Ascending aorta (tissue), 2 donors: ENCODE measurements around the gene ABHD17C. TPM values are rescaled to one million over a fixed set of nuclear protein-coding genes. Genes with fewer than 3 reads are reported as not detected.

ENCODE experiments used
- DNase-seq, 2 donors: peaks; one replicate each; pipeline ENCODE4 v3.0.0-alpha.2; 2019; ENCODE audit warnings: low spot score in 2 of 2
- H3K27ac ChIP-seq, 2 donors: fragments of 200-600 bp; sonication (generic); one replicate each; pipeline ENCODE4 v1.5.1; 2016 to 2017; ENCODE audit warnings: mild to moderate bottlenecking in 1 of 2
- H3K27me3 ChIP-seq: fragments of 200-600 bp; sonication (generic); one replicate; pipeline ENCODE4 v1.5.1; 2017
- H3K36me3 ChIP-seq, 2 donors: fragments of 200-600 bp; sonication (generic); one replicate each; pipeline ENCODE4 v1.5.1; 2016
- H3K4me1 ChIP-seq, 2 donors: fragments of 200-600 bp; sonication (generic); one replicate each; pipeline ENCODE4 v1.5.1; 2016 to 2017; ENCODE audit warnings: mild to moderate bottlenecking in 1 of 2
- H3K4me3 ChIP-seq, 2 donors: fragments of 200-600 bp; sonication (generic); one replicate each; pipeline ENCODE4 v1.5.1; 2016 to 2017; ENCODE audit warnings: mild to moderate bottlenecking in 1 of 2
- H3K9me3 ChIP-seq, 2 donors: fragments of 200-600 bp; sonication (generic); one replicate each; pipeline ENCODE4 v1.5.1; 2016
- CTCF ChIP-seq, 3 experiments: fragments of 200-600 bp in 2 of 3; fragments of 450-650 bp in 1 of 3; sonication (generic) in 2 of 3; IDR thresholded peaks; one replicate each; pipeline ENCODE4 v1.5.1; 2016 to 2019; ENCODE audit warnings: antibody characterized with exemption in 3 of 3, mild to moderate bottlenecking in 1 of 3, moderate library complexity in 1 of 3
- intact Hi-C: fragments of 100-400 bp; cut with DNase I; formaldehyde crosslinking; loops from one replicate; pipeline ENCODE4 v1.15.1; 2023
- total RNA-seq: library from RNA; depleted of rRNA; stranded (reverse); fragments of >200 nt; gene quantifications from one replicate; pipeline ENCODE4 v1.1.0, GENCODE V29; 2016

Gene ABHD17C
- total RNA-seq, 1 donor from 2014 or later: 0.96 TPM

- H3K27ac ChIP-seq: no peak overlapping the region
- no peaks in the 10 kb centered on the region for H3K36me3 ChIP-seq
- no peaks in the 10 kb centered on the region for H3K9me3 ChIP-seq
- no peaks in the 10 kb centered on the region for H3K27me3 ChIP-seq
- H3K4me1 ChIP-seq: no peaks in the 10 kb centered on the region
- DNase-seq: no peak
- no peak for TF ChIP-seq CTCF (IDR thresholded peaks at IDR 0.05)
- no peak overlapping the region for H3K4me3 ChIP-seq
- intact Hi-C loops: no loop called here
These were observed 93.4 kb downstream of the ABHD17C start for GRCh38 chr15:80788536-80788935.

DNA sequence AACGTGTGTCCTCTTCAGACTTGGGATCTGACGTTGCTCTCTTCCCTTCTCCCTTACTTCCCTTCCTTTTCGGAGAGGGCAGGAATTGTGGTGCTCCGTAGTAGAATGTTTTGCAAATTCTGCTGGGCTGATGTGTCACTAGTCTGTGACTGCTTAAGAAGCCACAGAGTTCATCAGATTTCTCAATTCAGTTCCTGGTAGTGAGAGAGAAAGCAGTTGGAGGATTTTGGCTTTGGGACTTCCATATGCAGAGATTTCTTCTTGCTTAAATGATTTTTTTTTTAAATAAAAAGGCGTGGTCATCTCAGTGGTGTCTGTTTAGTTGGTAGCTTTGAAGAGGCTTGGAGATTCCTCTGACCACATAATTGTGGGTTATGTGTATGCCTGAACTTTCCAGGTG is 94.2 kb downstream of the ABHD17C start:
- TF ChIP-seq CTCF (IDR thresholded peaks at IDR 0.05): no peak
- H3K9me3 ChIP-seq: no peaks in the 10 kb centered on the region
- intact Hi-C loops: no loop called here
- H3K27me3 ChIP-seq: no peaks in the 10 kb centered on the region
- no peak overlapping the region for H3K4me3 ChIP-seq
- no peak for DNase-seq
- H3K36me3 ChIP-seq: no peaks in the 10 kb centered on the region
- H3K4me1 ChIP-seq: no peaks in the 10 kb centered on the region
- no peak overlapping the region for H3K27ac ChIP-seq

DNA sequence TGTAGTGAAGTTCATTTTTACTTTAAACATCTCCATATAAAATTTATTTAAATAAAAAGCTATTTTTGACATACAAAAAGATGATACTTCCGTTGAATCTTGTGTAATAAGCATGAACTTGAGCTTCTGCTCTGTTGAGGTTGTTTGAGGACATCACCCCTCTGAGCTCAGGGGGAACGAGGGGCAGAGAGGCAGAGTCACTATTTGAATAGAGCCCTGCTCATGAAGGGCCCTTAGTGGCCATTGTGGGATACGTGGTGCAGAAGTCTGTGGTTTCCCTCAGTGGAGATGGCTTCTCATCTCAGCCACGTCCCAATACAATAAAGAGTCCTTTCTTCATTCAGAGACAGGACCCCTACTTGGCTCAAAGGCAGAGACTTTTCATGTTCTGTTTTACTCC is 94.7 kb downstream of the ABHD17C start:
- Histone ChIP-seq H3K4me1 (no peaks in the 10 kb centered on the region), H3K9me3 (no peaks in the 10 kb centered on the region), H3K36me3 (no peaks in the 10 kb centered on the region), H3K27ac (no peak overlapping the region), H3K27me3 (no peaks in the 10 kb centered on the region), H3K4me3 (no peak overlapping the region)
- intact Hi-C loops: no loop called here
- no peak for TF ChIP-seq CTCF (IDR thresholded peaks at IDR 0.05)
- DNase-seq: no peak

GRCh38 chr15:80790236-80790635 is 95.1 kb downstream of the ABHD17C start:
- Histone ChIP-seq H3K27me3 (no peaks in the 10 kb centered on the region), H3K4me3 (no peak overlapping the region), H3K9me3 (no peaks in the 10 kb centered on the region), H3K27ac (no peak overlapping the region), H3K4me1 (no peaks in the 10 kb centered on the region), H3K36me3 (no peaks in the 10 kb centered on the region)
- intact Hi-C loops: no loop called here
- no peak for DNase-seq
- no peak for TF ChIP-seq CTCF (IDR thresholded peaks at IDR 0.05)

GRCh38 chr15:80791004-80791403 is 95.9 kb downstream of the ABHD17C start:
- TF ChIP-seq CTCF (IDR thresholded peaks at IDR 0.05): no peak
- H3K36me3 ChIP-seq: no peaks in the 10 kb centered on the region
- intact Hi-C loops: no loop called here
- H3K9me3 ChIP-seq: no peaks in the 10 kb centered on the region
- no peak overlapping the region for H3K4me3 ChIP-seq
- H3K4me1 ChIP-seq: no peaks in the 10 kb centered on the region
- no peaks in the 10 kb centered on the region for H3K27me3 ChIP-seq
- no peak overlapping the region for H3K27ac ChIP-seq
- DNase-seq: no peak

DNA sequence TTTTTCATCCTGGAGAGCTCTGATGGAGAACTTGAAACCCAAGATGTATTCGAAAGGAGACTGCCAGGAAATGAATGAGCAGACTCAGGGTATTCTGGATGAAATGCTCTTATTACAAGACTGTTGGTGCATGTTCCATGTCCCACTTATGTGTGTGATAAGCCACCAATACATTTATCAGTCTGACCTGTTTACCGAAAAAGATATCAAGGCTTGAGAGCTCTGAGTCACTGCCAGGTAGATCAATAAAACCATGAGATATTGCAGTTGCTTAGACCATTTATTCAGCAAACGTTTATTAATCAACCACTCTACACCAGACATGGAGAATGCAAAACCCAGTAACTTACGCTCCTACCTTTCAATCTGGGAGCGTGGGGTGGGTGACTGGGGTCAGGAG is 101.3 kb downstream of the ABHD17C start:
- no peaks in the 10 kb centered on the region for H3K36me3 ChIP-seq
- H3K4me1 ChIP-seq: no peaks in the 10 kb centered on the region
- DNase-seq: no peak
- no peaks in the 10 kb centered on the region for H3K27me3 ChIP-seq
- H3K4me3 ChIP-seq: no peak overlapping the region
- no peak overlapping the region for H3K27ac ChIP-seq
- no peak for TF ChIP-seq CTCF (IDR thresholded peaks at IDR 0.05)
- H3K9me3 ChIP-seq: no peaks in the 10 kb centered on the region
- intact Hi-C loops: no loop called here
